BJ (cell line): ENCODE results near the gene ARL5A. TPM values are rescaled to one million over a fixed set of nuclear protein-coding genes. Genes with fewer than 3 reads are reported as not detected.

Experiments
- CTCF ChIA-PET: fragments of 350-600 bp; formaldehyde crosslinking; extraction: SDS; loops from one replicate; lab custom pipeline; 2021; ENCODE audit warnings: antibody characterized with exemption, inconsistent platforms; lab: Yijun Ruan, JAX
- POLR2A ChIA-PET: fragments of 300-600 bp; sonication (Branson Sonifier 250); formaldehyde crosslinking; extraction: SDS; loops from one replicate; lab custom pipeline; 2021; ENCODE audit warnings: antibody characterized with exemption; lab: Charles Lee
- DNase-seq: peaks from one replicate; pipeline ENCODE4 v3.0.0-alpha.2; 2011; ENCODE audit warnings: low read depth
- H3K27me3 ChIP-seq: 2 replicates; pipeline ENCODE4 v1.6.0; 2011; ENCODE audit warnings: low read length; ENCODE audit not compliant: control insufficient read depth, insufficient read depth
- H3K36me3 ChIP-seq: 2 replicates; pipeline ENCODE4 v1.5.1; 2011; ENCODE audit warnings: low read length; ENCODE audit not compliant: control insufficient read depth, insufficient read depth
- H3K4me3 ChIP-seq: 2 replicates; pipeline ENCODE4 v1.5.1; 2011; ENCODE audit warnings: low read depth, mild to moderate bottlenecking, control low read depth, low read length
- CTCF ChIP-seq: IDR thresholded peaks from 2 replicates; pipeline ENCODE4 v1.5.1; 2011; ENCODE audit warnings: low read depth, mild to moderate bottlenecking, control low read depth, inconsistent platforms, low read length, moderate library complexity; ENCODE audit not compliant: insufficient read depth
- polyA plus RNA-seq: library from polyadenylated mRNA; depleted of rRNA; stranded (reverse); fragments of >200 nt; gene quantifications from 2 replicates; pipeline ENCODE4 v1.2.3, GENCODE V29; 2011

Gene ARL5A
- polyA plus RNA-seq, 1 experiment = 9.3 TPM

GRCh38 chr2:151786077-151786476, 42.1 kb downstream of the ARL5A start:
- CTCF ChIA-PET = interaction anchor here (0.5 kb wide), 1 partner anchor 26 kb away, joined by 3 read pairs; no protein-coding TSS in a partner anchor
- no peak for TF ChIP-seq CTCF
- POLR2A ChIA-PET = no interaction called here
- peaks cover 2% of the 10 kb centered on the region for H3K36me3 ChIP-seq
- H3K27me3 ChIP-seq = no peaks in the 10 kb centered on the region
- DNase-seq = no peak
- H3K4me3 ChIP-seq = no peak overlapping the region

DNA sequence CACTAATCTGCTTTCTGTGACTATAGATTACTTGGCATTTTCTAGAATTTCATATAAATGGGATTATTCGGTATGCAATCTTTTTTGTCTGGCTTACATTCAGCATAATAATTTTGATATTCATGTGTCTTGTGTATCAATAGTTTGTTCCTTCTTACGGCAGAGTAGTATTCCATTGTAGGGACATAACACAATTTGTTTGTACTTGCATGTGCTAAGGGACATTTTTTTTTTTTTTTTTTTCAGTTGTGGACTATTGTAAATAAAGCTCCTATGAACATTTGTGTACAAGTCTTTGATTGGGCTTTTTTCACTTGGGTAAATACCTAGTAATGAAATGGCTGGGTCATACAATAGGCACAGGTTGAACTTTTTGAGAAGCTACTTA, 45.1 kb downstream of the ARL5A start:
- CTCF ChIA-PET = interaction anchor here (0.5 to 0.7 kb wide), 2 partner anchors 9 to 42 kb away, joined by 3 read pairs; no protein-coding TSS in a partner anchor
- no peak for DNase-seq
- no peak overlapping the region for H3K4me3 ChIP-seq
- no peaks in the 10 kb centered on the region for H3K27me3 ChIP-seq
- no peaks in the 10 kb centered on the region; the same call in none of the 2 replicates for H3K36me3 ChIP-seq
- no peak for TF ChIP-seq CTCF
- POLR2A ChIA-PET = no interaction called here

GRCh38 chr2:151782378-151783132, 45.7 kb downstream of the ARL5A start:
- H3K36me3 ChIP-seq = no peaks in the 10 kb centered on the region; the same call in none of the 2 replicates
- H3K27me3 ChIP-seq = no peaks in the 10 kb centered on the region
- POLR2A ChIA-PET = no interaction called here
- no peak for TF ChIP-seq CTCF
- DNase-seq = no peak
- CTCF ChIA-PET = no interaction called here
- no peak overlapping the region for H3K4me3 ChIP-seq

GRCh38 chr2:151781642-151782041, 46.6 kb downstream of the ARL5A start:
- no peak for TF ChIP-seq CTCF
- H3K36me3 ChIP-seq = peaks cover 1% of the 10 kb centered on the region
- DNase-seq = no peak
- CTCF ChIA-PET = no interaction called here
- no peaks in the 10 kb centered on the region for H3K27me3 ChIP-seq
- POLR2A ChIA-PET = interaction anchor here (0.6 kb wide), 1 partner anchor 13 kb away, joined by 21 read pairs; no protein-coding TSS in a partner anchor
- H3K4me3 ChIP-seq = no peak overlapping the region

DNA sequence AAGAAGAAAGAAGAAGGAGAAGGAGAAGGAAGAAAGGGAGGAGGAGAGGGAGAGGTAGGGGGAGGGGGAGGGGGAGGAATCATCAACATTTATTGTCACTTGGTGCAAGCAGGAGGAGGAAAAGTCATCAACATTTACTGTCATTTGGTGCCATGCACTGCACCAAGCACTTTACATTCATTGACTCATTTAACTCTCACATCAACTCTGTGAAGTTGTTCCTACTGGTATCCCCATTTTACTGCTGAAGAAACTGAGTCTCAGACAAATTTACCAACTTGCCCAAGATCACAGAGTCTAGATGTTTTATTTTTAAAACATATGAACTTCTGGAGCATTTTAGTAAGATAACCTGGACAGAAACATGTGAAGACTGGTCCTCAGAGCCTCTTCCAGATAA, 47.3 kb downstream of the ARL5A start:
- no peak overlapping the region for H3K4me3 ChIP-seq
- no peak for DNase-seq
- no peaks in the 10 kb centered on the region for H3K27me3 ChIP-seq
- POLR2A ChIA-PET = interaction anchor here (0.6 kb wide), 1 partner anchor 13 kb away, joined by 21 read pairs; no protein-coding TSS in a partner anchor
- H3K36me3 ChIP-seq = peaks cover 1% of the 10 kb centered on the region
- CTCF ChIA-PET = no interaction called here
- TF ChIP-seq CTCF = no peak
